GM12878 (cell line): Measurements from ENCODE around the gene MAN2A2. TPM values are rescaled to one million over a fixed set of nuclear protein-coding genes. Genes with fewer than 3 reads are reported as not detected.
A peak's percentile ranks its signal among the peaks of the same experiment; 100 is the strongest.

Experiments
- ATAC-seq: fragments of 200-7000 bp; cut with Tn5 transposase; 3 replicates; pipeline ENCODE4 v1.9.1; 2020; ENCODE audit warnings: mild to moderate bottlenecking, moderate library complexity
- BruUV-seq: library from RNA; stranded (reverse); fragments of 400-500 nt; replicated peaks from 2 replicates; lab custom pipeline; 2021; lab: Mats Ljungman, UMichigan
- CTCF ChIA-PET: fragments of 300-600 bp; sonication (Branson Sonifier 250); formaldehyde crosslinking; extraction: SDS; loops from one replicate; lab custom pipeline; 2021; ENCODE audit warnings: inconsistent platforms; lab: Yijun Ruan, JAX
- POLR2A ChIA-PET: fragments of 350-600 bp; formaldehyde crosslinking; extraction: SDS; loops from one replicate; lab custom pipeline; 2021; ENCODE audit warnings: inconsistent platforms; lab: Charles Lee
- RAD21 ChIA-PET: fragments of 300-600 bp; sonication (Branson Sonifier 250); formaldehyde crosslinking; loops from one replicate; lab custom pipeline; 2023; ENCODE audit warnings: antibody characterized with exemption; ENCODE audit not compliant: unreplicated experiment; lab: Charles Lee
- SMC1A ChIA-PET: fragments of 300-600 bp; sonication (Branson Sonifier 250); formaldehyde crosslinking; loops from one replicate; lab custom pipeline; 2023; ENCODE audit not compliant: unreplicated experiment, uncharacterized antibody; lab: Charles Lee
- DNase-seq: peaks from one replicate; pipeline ENCODE4 v3.0.0-alpha.2; 2011; ENCODE audit warnings: low read depth, low spot score
- FAIRE-seq: peaks from 3 replicates; lab custom pipeline; 2011; peaks lifted over from hg19 to GRCh38; lab: Jason Lieb, UNC
- H2AFZ ChIP-seq: 2 replicates; pipeline ENCODE4 v1.6.0; 2011; ENCODE audit warnings: low read depth, low read length, control low read depth; ENCODE audit not compliant: control insufficient read depth
- H3K27ac ChIP-seq: 2 replicates; pipeline ENCODE4 v1.5.1; 2011; ENCODE audit warnings: control low read depth; ENCODE audit not compliant: control insufficient read depth, insufficient read depth
- H3K27me3 ChIP-seq, 2 experiments: replicated peaks in 1 of 2; 2 replicates each; pipeline versions ENCODE4 v1.6.0 to v1.6.1; 2011; ENCODE audit warnings: low read length in 1 of 2; ENCODE audit not compliant: control insufficient read depth in 2 of 2, insufficient read depth in 2 of 2
- H3K36me3 ChIP-seq, 2 experiments: 2 replicates each; pipeline ENCODE4 v1.5.1; 2011; ENCODE audit warnings: low read length in 1 of 2; ENCODE audit not compliant: control insufficient read depth in 2 of 2, insufficient read depth in 2 of 2
- H3K4me1 ChIP-seq: 2 replicates; pipeline ENCODE4 v1.6.1; 2011; ENCODE audit warnings: mild to moderate bottlenecking, low read length, moderate library complexity, mixed read lengths; ENCODE audit not compliant: control insufficient read depth, insufficient read depth
- H3K4me2 ChIP-seq: 2 replicates; pipeline ENCODE4 v1.6.0; 2011; ENCODE audit warnings: control low read depth; ENCODE audit not compliant: control insufficient read depth, insufficient read depth
- H3K4me3 ChIP-seq: fragments of 200-600 bp; sonication (generic); 2 replicates; pipeline ENCODE4 v1.5.1; 2016
- H3K79me2 ChIP-seq: 2 replicates; pipeline ENCODE4 v1.6.0; 2011; ENCODE audit warnings: low read length; ENCODE audit not compliant: control insufficient read depth, insufficient read depth
- H3K9ac ChIP-seq: 2 replicates; pipeline ENCODE4 v1.8.0; 2011; ENCODE audit warnings: low read length, control low read depth, mixed read lengths; ENCODE audit not compliant: control insufficient read depth, insufficient read depth
- H3K9me3 ChIP-seq: replicated peaks from 3 replicates; pipeline ENCODE4 v1.5.1; 2011; ENCODE audit warnings: mild to moderate bottlenecking, low read length; ENCODE audit not compliant: control insufficient read depth, insufficient read depth
- H4K20me1 ChIP-seq: 2 replicates; pipeline ENCODE4 v1.6.0; 2011; ENCODE audit not compliant: control insufficient read depth, insufficient read depth
- WGBS: methylation state at CpG from one replicate; pipeline ENCODE4 v1.1.6; 2016; ENCODE audit warnings: low lambda C conversion rate; ENCODE audit not compliant: insufficient replicate concordance, insufficient coverage; ENCODE audit errors: missing lambda C conversion rate; 5-methylcytosine and 5-hydroxymethylcytosine counted together
- in situ Hi-C: fragments of 300-500 bp; cut with MboI; formaldehyde crosslinking; loops from 9 replicates; pipeline ENCODE4 v1.14.3; 2018; ENCODE audit warnings: mixed read lengths
- intact Hi-C: fragments of 100-400 bp; cut with micrococcal nuclease; formaldehyde crosslinking; loops from one replicate; pipeline ENCODE4 v1.14.2; 2022; ENCODE audit not compliant: unreplicated experiment
- polyA plus RNA-seq, 11 experiments: library from polyadenylated mRNA; depleted of rRNA in 4 of 11; unstranded in 6 of 11; stranded (reverse) in 5 of 11; fragments of >200 nt; fragmentation: Nextera tagmentation in 4 of 11; fragmentation: Illumina TruSeq in 1 of 11; extraction: Ambion mirVana in 4 of 11; extraction: Trizol in 1 of 11; gene quantifications; 1 replicate in 1 of 11; 2 replicates in 10 of 11; pipeline versions ENCODE4 v1.2.1 to v1.2.3, GENCODE V29; 2011 to 2016; ENCODE audit warnings: inconsistent platforms in 2 of 11, missing spikeins in 2 of 11, low read depth in 1 of 11
- total RNA-seq, 4 experiments: library from RNA; depleted of rRNA in 3 of 4; stranded (reverse); fragments of >200 nt in 3 of 4; fragmentation: Illumina TruSeq in 1 of 4; extraction: Trizol in 1 of 4; gene quantifications; 2 replicates each; pipeline versions ENCODE4 v1.2.1 to v1.2.3, GENCODE V29; 2013 to 2021
- TF ChIP-seq, protein P1 (sequence below): fragments of 450-650 bp; IDR thresholded peaks from 2 replicates; pipeline ENCODE4 v1.6.1; 2017; ENCODE audit warnings: mild to moderate bottlenecking, low read depth, inconsistent platforms; ENCODE audit not compliant: poor library complexity, severe bottlenecking
- TF ChIP-seq, protein P2 (sequence below): IDR thresholded peaks from 2 replicates; pipeline ENCODE4 v1.6.1; 2012; ENCODE audit warnings: low read depth, low read length, improper control_type of control experiment

MAN2A2 gene
- total and polyA plus RNA-seq, 10 of the 15 experiments (the other 5 are each of a cell fraction or from before 2014, with no cell fraction given) = 4.2 to 79.4 (median 23.2) TPM

DNA sequence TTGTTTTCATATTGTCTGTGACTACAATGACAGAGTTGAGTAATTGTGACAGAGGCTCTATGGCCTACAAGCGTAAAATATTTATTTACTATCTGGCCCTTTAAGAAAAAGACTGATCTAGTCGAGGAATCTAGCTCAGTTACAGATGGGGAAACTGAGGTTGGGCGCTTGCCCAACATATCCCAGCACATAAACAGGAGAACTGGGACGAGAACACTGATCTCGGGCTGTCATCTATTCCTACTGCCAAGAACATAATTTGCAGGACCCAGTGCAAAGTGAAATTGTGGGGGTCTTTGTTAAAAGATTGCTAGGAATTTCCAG, 16.8 kb upstream of the MAN2A2 start:
- Histone ChIP-seq H4K20me1 (no peaks in the 10 kb centered on the region), H3K27me3 (no peaks in the 10 kb centered on the region), H3K4me3 (no peak overlapping the region), H2AFZ (no peak overlapping the region), H3K4me2 (no peak overlapping the region), H3K9me3 (no peaks in the 10 kb centered on the region), H3K9ac (no peak overlapping the region), H3K27ac (no peak overlapping the region), H3K79me2 (no peaks in the 10 kb centered on the region; the same call in 1 of the 2 replicates), H3K36me3 (peaks cover 0 to 7% of the 10 kb centered on the region in 2 experiments; a peak in 2 of 4 replicates), H3K4me1 (peaks cover 19% of the 10 kb centered on the region)
- 1% methylated on average over 4 of the region's 5 CpGs for WGBS
- RAD21 ChIA-PET = interaction anchor here (0.7 to 4.0 kb wide), 38 partner anchors 9 to 593 kb away, joined by 3 to 57 read pairs (median 5); partner anchors contain the start of genes BLM, HDDC3, MAN2A2 and UNC45A
- POLR2A ChIA-PET = interaction anchor here (0.9 to 1.6 kb wide), 3 partner anchors 44 to 238 kb away, joined by 3 to 6 read pairs (median 6); partner anchors contain the start of gene HDDC3
- FAIRE-seq = no peak
- in situ Hi-C loops = loop anchor here (5.0 kb wide), 2 partner anchors 239 to 564 kb away; no protein-coding TSS in a partner anchor
- intact Hi-C loops = loop anchor here (1.0 to 10.0 kb wide), 6 partner anchors 69 to 566 kb away; partner anchors contain the start of gene BLM
- TF ChIP-seq, protein P1, sequence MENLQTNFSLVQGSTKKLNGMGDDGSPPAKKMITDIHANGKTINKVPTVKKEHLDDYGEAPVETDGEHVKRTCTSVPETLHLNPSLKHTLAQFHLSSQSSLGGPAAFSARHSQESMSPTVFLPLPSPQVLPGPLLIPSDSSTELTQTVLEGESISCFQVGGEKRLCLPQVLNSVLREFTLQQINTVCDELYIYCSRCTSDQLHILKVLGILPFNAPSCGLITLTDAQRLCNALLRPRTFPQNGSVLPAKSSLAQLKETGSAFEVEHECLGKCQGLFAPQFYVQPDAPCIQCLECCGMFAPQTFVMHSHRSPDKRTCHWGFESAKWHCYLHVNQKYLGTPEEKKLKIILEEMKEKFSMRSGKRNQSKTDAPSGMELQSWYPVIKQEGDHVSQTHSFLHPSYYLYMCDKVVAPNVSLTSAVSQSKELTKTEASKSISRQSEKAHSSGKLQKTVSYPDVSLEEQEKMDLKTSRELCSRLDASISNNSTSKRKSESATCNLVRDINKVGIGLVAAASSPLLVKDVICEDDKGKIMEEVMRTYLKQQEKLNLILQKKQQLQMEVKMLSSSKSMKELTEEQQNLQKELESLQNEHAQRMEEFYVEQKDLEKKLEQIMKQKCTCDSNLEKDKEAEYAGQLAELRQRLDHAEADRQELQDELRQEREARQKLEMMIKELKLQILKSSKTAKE = peak; percentile 3
- TF ChIP-seq, protein P2, sequence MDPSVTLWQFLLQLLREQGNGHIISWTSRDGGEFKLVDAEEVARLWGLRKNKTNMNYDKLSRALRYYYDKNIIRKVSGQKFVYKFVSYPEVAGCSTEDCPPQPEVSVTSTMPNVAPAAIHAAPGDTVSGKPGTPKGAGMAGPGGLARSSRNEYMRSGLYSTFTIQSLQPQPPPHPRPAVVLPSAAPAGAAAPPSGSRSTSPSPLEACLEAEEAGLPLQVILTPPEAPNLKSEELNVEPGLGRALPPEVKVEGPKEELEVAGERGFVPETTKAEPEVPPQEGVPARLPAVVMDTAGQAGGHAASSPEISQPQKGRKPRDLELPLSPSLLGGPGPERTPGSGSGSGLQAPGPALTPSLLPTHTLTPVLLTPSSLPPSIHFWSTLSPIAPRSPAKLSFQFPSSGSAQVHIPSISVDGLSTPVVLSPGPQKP = no peak
- ATAC-seq = no peak
- SMC1A ChIA-PET = interaction anchor here (0.6 to 4.6 kb wide), 50 partner anchors 8 to 588 kb away, joined by 3 to 49 read pairs (median 5); partner anchors contain the start of genes HDDC3, MAN2A2 and UNC45A
- BruUV-seq = no TSS peak
- DNase-seq = no peak
- CTCF ChIA-PET = interaction anchor here (0.6 to 4.7 kb wide), 69 partner anchors 10 to 599 kb away, joined by 3 to 104 read pairs (median 5); partner anchors contain the start of genes BLM, FURIN, HDDC3 and UNC45A
